Measurements from ENCODE around the gene ANLN. TPM values are rescaled to one million over a fixed set of nuclear protein-coding genes. Genes with fewer than 3 reads are reported as not detected.
"Not testable (repeated sequence)": the region's sequence is repeated elsewhere in the genome, so short reads cannot be mapped to it uniquely, and the experiment has no call there.

Gene ANLN
- total RNA-seq, 3 donors from 2014 or later (not counting 1 experiment from before 2014, with no cell fraction given), result 1.7 to 2.9 (median 2.0) TPM

- ATAC-seq, result no peak
- no peaks in the 10 kb centered on the region for H3K9me3 Mint-ChIP-seq
Measured at GRCh38 chr7:36460811-36461429, 71.3 kb downstream of the ANLN start.

DNA sequence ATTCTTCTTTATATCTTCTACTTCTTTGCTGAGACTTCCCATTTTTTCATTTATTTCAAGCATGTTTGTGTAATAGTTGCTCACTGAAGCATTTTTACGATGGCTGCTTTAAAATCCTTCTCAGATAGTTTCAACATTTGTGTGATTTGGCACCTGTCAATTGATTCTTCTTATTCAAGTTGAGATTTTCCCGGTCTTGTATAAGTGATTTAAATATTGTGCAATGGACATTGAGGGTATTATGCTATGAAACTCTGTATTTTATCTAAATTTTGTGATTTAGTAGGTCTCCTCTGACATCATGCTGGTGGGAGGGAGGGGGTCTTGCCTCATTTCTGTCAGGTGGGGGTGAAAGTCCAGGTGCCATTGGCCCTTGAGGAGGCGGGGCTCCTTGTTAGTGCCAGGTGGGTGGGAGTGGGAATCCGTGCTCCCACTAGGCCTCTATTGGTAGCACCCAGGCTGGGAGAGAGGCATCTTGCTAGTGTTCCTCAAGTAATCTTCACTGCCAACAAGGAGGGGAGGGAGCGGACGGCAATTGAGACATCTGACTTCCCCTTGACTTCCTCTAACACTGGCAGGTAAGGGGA lies 73.0 kb downstream of the ANLN start:
- no peak overlapping the region for H3K27ac Mint-ChIP-seq
- no peaks in the 10 kb centered on the region for H3K4me1 Mint-ChIP-seq
- Histone ChIP-seq H3K27ac (ENCODE audit: low read length) (no peak overlapping the region), H3K9me3 (ENCODE audit: control insufficient read depth, insufficient read depth, low read length) (no peaks in the 10 kb centered on the region), H3K4me1 (ENCODE audit: control insufficient read depth, insufficient read depth, low read length) (no peaks in the 10 kb centered on the region), H3K4me3 (ENCODE audit: low read length) (no peak overlapping the region), H3K27me3 (ENCODE audit: control insufficient read depth, insufficient read depth, low read length) (no peaks in the 10 kb centered on the region), H3K36me3 (ENCODE audit: control insufficient read depth, insufficient read depth, low read length) (no peaks in the 10 kb centered on the region)
- ATAC-seq (no peak), DNase-seq (no peak)
- WGBS (ENCODE audit: insufficient coverage), result 95% methylated on average over 4 of the region's 6 CpGs
- peaks cover 14 to 19% of the 10 kb centered on the region in 2 donors for H3K27me3 Mint-ChIP-seq (ENCODE audit: low read depth in 2 of 2)
- intact Hi-C loops (cut with micrococcal nuclease), result no loop called here
- no peaks in the 10 kb centered on the region for H3K36me3 Mint-ChIP-seq
- TF ChIP-seq CTCF (IDR thresholded peaks at IDR 0.05), result no peak
- H3K9me3 Mint-ChIP-seq, result no peaks in the 10 kb centered on the region
- no peak overlapping the region for H3K4me3 Mint-ChIP-seq

More at GRCh38 chr7:36460811-36461429, 71.3 kb downstream of the ANLN start:
- Mint-ChIP-seq H3K27me3 (ENCODE audit: low read depth in 2 of 2) (peaks cover 10 to 12% of the 10 kb centered on the region in 2 donors), H3K36me3 (no peaks in the 10 kb centered on the region), H3K4me1 (no peaks in the 10 kb centered on the region), H3K27ac (no peak overlapping the region), H3K4me3 (no peak overlapping the region)
- H3K9me3 ChIP-seq (ENCODE audit: control insufficient read depth, insufficient read depth, low read length), result no peaks in the 10 kb centered on the region
- no peak for TF ChIP-seq CTCF (IDR thresholded peaks at IDR 0.05)
- WGBS (ENCODE audit: insufficient coverage), result 90% methylated on average over 7 of the region's 8 CpGs
- no peaks in the 10 kb centered on the region for H3K36me3 ChIP-seq (ENCODE audit: control insufficient read depth, insufficient read depth, low read length)
- intact Hi-C loops (cut with micrococcal nuclease), result no loop called here
- H3K27me3 ChIP-seq (ENCODE audit: control insufficient read depth, insufficient read depth, low read length), result no peaks in the 10 kb centered on the region
- H3K4me1 ChIP-seq (ENCODE audit: control insufficient read depth, insufficient read depth, low read length), result no peaks in the 10 kb centered on the region
- no peak for DNase-seq
- H3K4me3 ChIP-seq (ENCODE audit: low read length), result no peak overlapping the region
- no peak overlapping the region for H3K27ac ChIP-seq (ENCODE audit: low read length)

DNA sequence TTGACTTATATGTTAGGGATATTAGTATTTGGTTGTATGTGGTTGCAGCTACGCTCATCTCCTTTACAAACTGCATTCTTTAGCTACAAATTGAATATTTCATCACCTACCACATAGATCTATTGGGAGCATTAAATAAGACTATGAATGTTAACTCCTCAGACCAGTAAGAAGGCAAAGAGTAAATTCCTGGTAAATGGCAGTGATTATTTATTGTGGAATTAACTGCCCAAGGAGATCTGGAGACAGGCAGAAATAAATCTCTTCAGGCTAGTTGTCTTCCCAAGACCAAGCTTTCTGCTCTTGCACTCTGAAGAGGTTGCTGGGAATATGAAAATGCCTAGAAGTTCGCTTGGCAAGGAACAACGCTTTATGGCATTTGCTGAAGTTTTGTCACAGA lies 74.6 kb downstream of the ANLN start:
- Mint-ChIP-seq H3K27ac (no peak overlapping the region), H3K27me3 (ENCODE audit: low read depth in 2 of 2) (peaks cover 14 to 27% of the 10 kb centered on the region in 2 donors), H3K9me3 (no peaks in the 10 kb centered on the region), H3K4me3 (no peak overlapping the region), H3K4me1 (no peaks in the 10 kb centered on the region), H3K36me3 (no peaks in the 10 kb centered on the region)
- Histone ChIP-seq H3K27me3 (ENCODE audit: control insufficient read depth, insufficient read depth, low read length) (no peaks in the 10 kb centered on the region), H3K36me3 (ENCODE audit: control insufficient read depth, insufficient read depth, low read length) (no peaks in the 10 kb centered on the region), H3K4me1 (ENCODE audit: control insufficient read depth, insufficient read depth, low read length) (no peaks in the 10 kb centered on the region), H3K9me3 (ENCODE audit: control insufficient read depth, insufficient read depth, low read length) (no peaks in the 10 kb centered on the region), H3K27ac (ENCODE audit: low read length) (no peak overlapping the region), H3K4me3 (ENCODE audit: low read length) (no peak overlapping the region)
- intact Hi-C loops (cut with micrococcal nuclease), result no loop called here
- ATAC-seq, result no peak
- no peak for DNase-seq
- no CpG with 5 or more reads among the region's 3 CpGs for WGBS (ENCODE audit: insufficient coverage)
- no peak for TF ChIP-seq CTCF (IDR thresholded peaks at IDR 0.05)

DNA sequence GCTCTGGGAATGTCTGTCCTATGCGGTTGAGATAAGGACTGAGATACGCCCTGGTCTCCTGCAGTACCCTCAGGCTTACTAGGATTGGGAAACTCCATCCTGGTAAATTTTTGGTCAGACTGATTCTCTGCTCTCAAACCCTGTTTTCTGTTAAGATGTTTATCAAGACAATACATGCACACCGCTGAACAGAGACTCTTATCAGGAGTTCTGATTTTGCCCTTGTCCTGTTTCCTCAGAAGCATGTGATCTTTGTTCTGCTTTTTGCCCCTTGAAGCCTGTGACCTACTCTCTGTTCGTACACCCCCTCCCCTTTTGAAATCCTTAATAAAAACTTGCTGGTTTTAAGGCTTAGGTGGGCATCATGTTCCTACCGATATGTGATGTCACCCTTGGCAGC lies 76.3 kb downstream of the ANLN start:
- H3K27me3 ChIP-seq (ENCODE audit: control insufficient read depth, insufficient read depth, low read length); H3K4me3 Mint-ChIP-seq; H3K36me3 ChIP-seq (ENCODE audit: control insufficient read depth, insufficient read depth, low read length); H3K9me3 ChIP-seq (ENCODE audit: control insufficient read depth, insufficient read depth, low read length); intact Hi-C loops (cut with micrococcal nuclease); H3K4me1 Mint-ChIP-seq; H3K27ac Mint-ChIP-seq; DNase-seq; ATAC-seq; H3K4me1 ChIP-seq (ENCODE audit: control insufficient read depth, insufficient read depth, low read length); H3K9me3 Mint-ChIP-seq; H3K36me3 Mint-ChIP-seq; H3K4me3 ChIP-seq (ENCODE audit: low read length); H3K27ac ChIP-seq (ENCODE audit: low read length): not testable (repeated sequence)
- WGBS (ENCODE audit: insufficient coverage), result 76% methylated on average over 5 of the region's 5 CpGs
- H3K27me3 Mint-ChIP-seq (ENCODE audit: low read depth in 2 of 2), result peaks cover 14 to 27% of the 10 kb centered on the region in 2 donors
